Tibial nerve (tissue), 4 donors: Measurements from ENCODE around the gene TAF7L. TPM values are rescaled to one million over a fixed set of nuclear protein-coding genes. Genes with fewer than 3 reads are reported as not detected.

Experiments
- DNase-seq, 2 donors: peaks; one replicate each; pipeline ENCODE4 v3.0.0-alpha.2; 2019; ENCODE audit warnings: low spot score in 2 of 2
- H3K27ac ChIP-seq, 4 donors: fragments of 200-600 bp; sonication (generic) in 3 of 4; one replicate each; pipeline ENCODE4 v1.5.1; 2017 to 2019; ENCODE audit warnings: mild to moderate bottlenecking in 1 of 4
- H3K27me3 ChIP-seq, 2 donors: fragments of 200-600 bp; sonication (generic) in 1 of 2; one replicate each; pipeline versions ENCODE4 v1.5.1 to v1.6.0; 2017 to 2019
- H3K36me3 ChIP-seq, 3 donors: fragments of 200-600 bp; sonication (generic); one replicate each; pipeline ENCODE4 v1.5.1; 2018 to 2019
- H3K4me1 ChIP-seq, 4 donors: fragments of 200-600 bp; sonication (generic) in 3 of 4; one replicate each; pipeline ENCODE4 v1.5.1; 2017 to 2019
- H3K4me3 ChIP-seq, 4 donors: fragments of 200-600 bp; sonication (generic) in 3 of 4; one replicate each; pipeline ENCODE4 v1.5.1; 2017 to 2019; ENCODE audit warnings: mild to moderate bottlenecking in 1 of 4, moderate library complexity in 1 of 4
- H3K9me3 ChIP-seq, 4 donors: fragments of 200-600 bp; sonication (generic) in 3 of 4; one replicate each; pipeline ENCODE4 v1.5.1; 2017 to 2019
- EP300 ChIP-seq, 2 donors: sonication (generic); formaldehyde crosslinking; IDR thresholded peaks; one replicate each; pipeline ENCODE4 v1.6.1; 2017; ENCODE audit warnings: antibody characterized with exemption in 2 of 2, mild to moderate bottlenecking in 1 of 2
- POLR2A ChIP-seq, 2 donors: fragments of 450-650 bp; IDR thresholded peaks; one replicate each; pipeline ENCODE4 v1.6.1; 2017; ENCODE audit warnings: antibody characterized with exemption in 2 of 2, mild to moderate bottlenecking in 2 of 2, moderate library complexity in 2 of 2
- WGBS, 2 donors: methylation state at CpG; one replicate each; pipeline ENCODE4 v1.1.5; 2018; 5-methylcytosine and 5-hydroxymethylcytosine counted together
- total RNA-seq, 4 donors: library from RNA; depleted of rRNA; stranded (reverse); fragments of >200 nt; gene quantifications; one replicate each; pipeline ENCODE4 v1.1.0, GENCODE V29; 2016
- TF ChIP-seq, protein P1 (sequence below), 5 experiments: fragments of 200-600 bp in 3 of 5; fragments of 450-650 bp in 2 of 5; sonication (generic) in 3 of 5; IDR thresholded peaks; one replicate each; pipeline ENCODE4 v1.5.1; 2016 to 2019; ENCODE audit warnings: antibody characterized with exemption in 5 of 5, mild to moderate bottlenecking in 3 of 5, moderate library complexity in 2 of 5

Gene TAF7L
- total RNA-seq, 4 donors from 2014 or later, result 0.21 to 0.90 TPM; not detected in 2

DNA sequence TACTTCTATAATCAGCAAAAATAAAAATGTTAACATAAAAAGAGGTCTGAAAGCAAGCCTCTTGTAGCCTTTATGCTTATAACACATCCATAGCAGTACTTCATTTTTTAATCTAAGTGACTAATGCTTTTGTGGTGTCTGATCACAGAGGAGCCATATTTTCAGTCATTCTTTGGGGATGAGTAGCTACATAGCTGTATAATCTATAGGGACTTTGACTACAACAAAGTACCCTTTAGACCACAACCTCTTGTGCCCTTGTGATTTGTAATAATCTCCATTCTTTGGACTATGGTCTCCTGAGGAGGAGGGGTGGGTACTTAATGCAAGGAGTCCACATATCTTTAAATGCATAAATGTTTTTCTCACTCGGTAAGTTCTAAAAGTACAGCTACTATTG lies 62.0 kb downstream of the TAF7L start:
- Histone ChIP-seq H3K27ac (no peak overlapping the region), H3K4me3 (no peak overlapping the region), H3K27me3 (peaks cover 0 to 18% of the 10 kb centered on the region in 2 donors), H3K36me3 (no peaks in the 10 kb centered on the region), H3K4me1 (no peaks in the 10 kb centered on the region), H3K9me3 (no peaks in the 10 kb centered on the region)
- 65% methylated on average over 1 of the region's 1 CpG for WGBS, 2 donors
- DNase-seq, result no peak
- no peak for TF ChIP-seq EP300 (IDR thresholded peaks at IDR 0.05)
- TF ChIP-seq, protein P1, sequence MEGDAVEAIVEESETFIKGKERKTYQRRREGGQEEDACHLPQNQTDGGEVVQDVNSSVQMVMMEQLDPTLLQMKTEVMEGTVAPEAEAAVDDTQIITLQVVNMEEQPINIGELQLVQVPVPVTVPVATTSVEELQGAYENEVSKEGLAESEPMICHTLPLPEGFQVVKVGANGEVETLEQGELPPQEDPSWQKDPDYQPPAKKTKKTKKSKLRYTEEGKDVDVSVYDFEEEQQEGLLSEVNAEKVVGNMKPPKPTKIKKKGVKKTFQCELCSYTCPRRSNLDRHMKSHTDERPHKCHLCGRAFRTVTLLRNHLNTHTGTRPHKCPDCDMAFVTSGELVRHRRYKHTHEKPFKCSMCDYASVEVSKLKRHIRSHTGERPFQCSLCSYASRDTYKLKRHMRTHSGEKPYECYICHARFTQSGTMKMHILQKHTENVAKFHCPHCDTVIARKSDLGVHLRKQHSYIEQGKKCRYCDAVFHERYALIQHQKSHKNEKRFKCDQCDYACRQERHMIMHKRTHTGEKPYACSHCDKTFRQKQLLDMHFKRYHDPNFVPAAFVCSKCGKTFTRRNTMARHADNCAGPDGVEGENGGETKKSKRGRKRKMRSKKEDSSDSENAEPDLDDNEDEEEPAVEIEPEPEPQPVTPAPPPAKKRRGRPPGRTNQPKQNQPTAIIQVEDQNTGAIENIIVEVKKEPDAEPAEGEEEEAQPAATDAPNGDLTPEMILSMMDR (IDR thresholded peaks at IDR 0.05), result no peak
- no peak for TF ChIP-seq POLR2A (IDR thresholded peaks at IDR 0.05)

DNA sequence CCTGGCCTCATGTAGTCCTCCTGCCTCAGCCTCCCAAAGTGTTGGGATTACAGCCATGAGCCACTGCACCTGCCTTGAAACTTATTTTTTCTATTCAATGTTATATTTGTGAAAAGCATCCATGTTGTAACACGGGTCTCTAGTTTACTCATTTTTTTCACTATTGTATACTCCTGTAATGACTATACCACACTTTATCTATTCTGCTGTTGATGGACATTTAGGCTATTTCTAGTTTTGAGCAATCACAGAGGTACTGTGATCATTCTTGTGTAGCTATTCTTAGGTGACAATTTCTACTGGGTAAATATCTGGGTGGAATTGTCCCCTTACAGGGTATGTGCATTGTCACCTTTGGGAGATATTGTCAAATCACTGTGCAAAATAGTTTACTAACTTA lies 67.9 kb downstream of the TAF7L start:
- Histone ChIP-seq H3K4me1 (no peaks in the 10 kb centered on the region), H3K27me3 (peaks cover 0 to 32% of the 10 kb centered on the region in 2 donors), H3K9me3 (no peaks in the 10 kb centered on the region), H3K4me3 (no peak overlapping the region), H3K27ac (no peak overlapping the region), H3K36me3 (no peaks in the 10 kb centered on the region)
- WGBS, 2 donors, result 64 to 100% methylated on average over 1 of the region's 1 CpG
- DNase-seq, result no peak
- TF ChIP-seq, protein P1 (IDR thresholded peaks at IDR 0.05), result no peak
- no peak for TF ChIP-seq EP300 (IDR thresholded peaks at IDR 0.05)
- TF ChIP-seq POLR2A (IDR thresholded peaks at IDR 0.05), result no peak

GRCh38 chrX:101220662-101221260 lies 70.4 kb downstream of the TAF7L start:
- peaks cover 0 to 30% of the 10 kb centered on the region in 2 donors for H3K27me3 ChIP-seq
- H3K27ac ChIP-seq, result peak overlapping the region in 1 of 4 donors; percentile 20
- no peaks in the 10 kb centered on the region for H3K9me3 ChIP-seq
- no peaks in the 10 kb centered on the region for H3K36me3 ChIP-seq
- H3K4me1 ChIP-seq, result no peaks in the 10 kb centered on the region
- no peak overlapping the region for H3K4me3 ChIP-seq
- no peak for TF ChIP-seq EP300 (IDR thresholded peaks at IDR 0.05)
- TF ChIP-seq POLR2A (IDR thresholded peaks at IDR 0.05), result no peak
- TF ChIP-seq, protein P1 (IDR thresholded peaks at IDR 0.05), result no peak
- DNase-seq, result no peak
- WGBS, 2 donors, result 60 to 70% methylated on average over 4 of the region's 4 CpGs

DNA sequence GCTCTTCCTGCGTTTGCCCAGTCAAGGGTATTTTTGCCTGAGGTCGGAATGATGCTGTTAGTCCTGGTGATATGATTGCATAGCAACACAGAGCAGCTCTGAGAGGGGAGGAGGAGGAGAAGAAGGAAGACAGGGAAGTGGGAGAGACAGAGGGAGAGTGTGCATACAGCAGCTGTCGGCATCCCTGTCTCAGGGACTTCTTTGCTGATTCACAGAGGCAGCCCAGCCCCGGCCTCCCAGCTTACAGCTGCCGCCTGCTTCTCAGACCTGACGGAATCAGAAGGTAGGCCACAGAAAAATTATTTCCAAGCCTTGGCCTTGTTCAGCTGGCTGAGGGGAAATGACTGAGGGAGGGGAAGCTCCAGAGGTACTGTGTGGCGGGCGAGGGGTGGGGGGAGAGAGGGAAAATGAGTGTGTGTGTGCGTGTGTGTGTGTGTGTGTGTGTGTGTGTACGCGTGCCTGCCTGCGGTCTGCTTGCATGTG lies 71.2 kb downstream of the TAF7L start:
- no peak for TF ChIP-seq POLR2A (IDR thresholded peaks at IDR 0.05)
- TF ChIP-seq EP300 (IDR thresholded peaks at IDR 0.05), result no peak
- TF ChIP-seq, protein P1 (IDR thresholded peaks at IDR 0.05), result no peak
- H3K4me3 ChIP-seq, result peak overlapping the region in 1 of 4 donors; percentile 15
- WGBS, 2 donors, result 36 to 45% methylated on average over 12 of the region's 12 CpGs

GRCh38 chrX:101219116-101219863 lies 71.8 kb downstream of the TAF7L start, which contains the start of gene DRP2:
Gene DRP2, plus strand, starts transcription at chrX:101219786. Its CDS starts 11,862 bp downstream, at chrX:101231648.
- WGBS, 2 donors, result 49 to 67% methylated on average over 5 to 7 of the region's 7 CpGs
- TF ChIP-seq, protein P1 (IDR thresholded peaks at IDR 0.05), result no peak
- no peak for TF ChIP-seq EP300 (IDR thresholded peaks at IDR 0.05)
- TF ChIP-seq POLR2A (IDR thresholded peaks at IDR 0.05), result no peak
- DNase-seq, result no peak
- Histone ChIP-seq H3K27me3 (peaks cover 0 to 22% of the 10 kb centered on the region in 2 donors), H3K27ac (peak within 1 kb of the TSS in 1 of 4 donors; percentile 20), H3K4me1 (no peaks in the 10 kb centered on the region), H3K4me3 (peak within 1 kb of the TSS in 1 of 4 donors; percentile 15), H3K36me3 (no peaks in the 10 kb centered on the region), H3K9me3 (no peaks in the 10 kb centered on the region)

More for the DNA sequence above, 71.2 kb downstream of the TAF7L start:
- H3K27ac ChIP-seq, result no peak overlapping the region
- no peaks in the 10 kb centered on the region for H3K4me1 ChIP-seq
- H3K9me3 ChIP-seq, result no peaks in the 10 kb centered on the region
- DNase-seq, result no peak
- no peaks in the 10 kb centered on the region for H3K36me3 ChIP-seq
- peaks cover 0 to 27% of the 10 kb centered on the region in 2 donors for H3K27me3 ChIP-seq
